ENCODE results near the gene SLC5A8. TPM values are rescaled to one million over a fixed set of nuclear protein-coding genes. Genes with fewer than 3 reads are reported as not detected.

SLC5A8 gene
- total RNA-seq, 1 experiment from 2014 or later = not detected

DNA sequence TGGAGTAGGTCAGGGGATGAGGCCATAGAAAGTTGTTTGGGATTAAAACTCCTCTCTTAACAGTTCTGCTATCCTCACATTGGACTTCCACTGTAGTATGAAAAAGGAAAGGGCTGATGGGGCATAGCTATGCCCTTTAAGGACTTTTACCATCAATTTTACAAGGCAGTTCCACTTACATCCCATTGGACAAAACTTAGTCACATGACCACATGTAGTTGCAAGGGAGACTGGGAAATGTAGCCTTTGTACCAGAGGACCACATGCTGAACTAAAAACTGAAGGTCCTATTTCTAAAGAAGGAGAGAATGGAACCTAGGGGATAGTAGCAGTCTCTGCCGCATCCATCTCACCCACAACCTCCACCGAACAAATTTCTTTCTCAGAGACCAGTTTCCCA is 6.8 kb upstream of the SLC5A8 start:
- no peak for DNase-seq
- H3F3A ChIP-seq (ENCODE audit: insufficient read depth, low read depth) = no peaks in the 10 kb centered on the region
- no peak overlapping the region for H3K27ac ChIP-seq
- ChIA-PET POLR2A (ENCODE audit: unreplicated experiment) (no interaction called here), CTCF (no interaction called here)
- H4K20me1 ChIP-seq (ENCODE audit: insufficient read depth) = no peaks in the 10 kb centered on the region
- no TSS peak for BruUV-seq (replicated peaks)
- H3K79me2 ChIP-seq (ENCODE audit: low read depth) = no peaks in the 10 kb centered on the region
- H2AFZ ChIP-seq = no peak overlapping the region
- H3K27me3 ChIP-seq (ENCODE audit: insufficient read depth, low read depth) = no peaks in the 10 kb centered on the region
- no peak overlapping the region for H3K4me3 ChIP-seq
- TF ChIP-seq, protein P1, sequence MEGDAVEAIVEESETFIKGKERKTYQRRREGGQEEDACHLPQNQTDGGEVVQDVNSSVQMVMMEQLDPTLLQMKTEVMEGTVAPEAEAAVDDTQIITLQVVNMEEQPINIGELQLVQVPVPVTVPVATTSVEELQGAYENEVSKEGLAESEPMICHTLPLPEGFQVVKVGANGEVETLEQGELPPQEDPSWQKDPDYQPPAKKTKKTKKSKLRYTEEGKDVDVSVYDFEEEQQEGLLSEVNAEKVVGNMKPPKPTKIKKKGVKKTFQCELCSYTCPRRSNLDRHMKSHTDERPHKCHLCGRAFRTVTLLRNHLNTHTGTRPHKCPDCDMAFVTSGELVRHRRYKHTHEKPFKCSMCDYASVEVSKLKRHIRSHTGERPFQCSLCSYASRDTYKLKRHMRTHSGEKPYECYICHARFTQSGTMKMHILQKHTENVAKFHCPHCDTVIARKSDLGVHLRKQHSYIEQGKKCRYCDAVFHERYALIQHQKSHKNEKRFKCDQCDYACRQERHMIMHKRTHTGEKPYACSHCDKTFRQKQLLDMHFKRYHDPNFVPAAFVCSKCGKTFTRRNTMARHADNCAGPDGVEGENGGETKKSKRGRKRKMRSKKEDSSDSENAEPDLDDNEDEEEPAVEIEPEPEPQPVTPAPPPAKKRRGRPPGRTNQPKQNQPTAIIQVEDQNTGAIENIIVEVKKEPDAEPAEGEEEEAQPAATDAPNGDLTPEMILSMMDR (conservative IDR thresholded peaks at IDR 0.05) = no peak
- no peak for TF ChIP-seq EZH2 (IDR thresholded peaks at IDR 0.05; ENCODE audit: low read depth)
- intact Hi-C loops (cut with micrococcal nuclease; ENCODE audit: unreplicated experiment) = no loop called here
- H3K4me2 ChIP-seq = no peak overlapping the region
- no peaks in the 10 kb centered on the region for H3K9me2 ChIP-seq (ENCODE audit: insufficient read depth)
- H3K36me3 ChIP-seq (ENCODE audit: low read depth) = no peaks in the 10 kb centered on the region
- H3K4me1 ChIP-seq (replicated peaks; ENCODE audit: insufficient read depth) = no peaks in the 10 kb centered on the region
- H3K9me3 ChIP-seq (ENCODE audit: insufficient read depth, low read depth) = no peaks in the 10 kb centered on the region

DNA sequence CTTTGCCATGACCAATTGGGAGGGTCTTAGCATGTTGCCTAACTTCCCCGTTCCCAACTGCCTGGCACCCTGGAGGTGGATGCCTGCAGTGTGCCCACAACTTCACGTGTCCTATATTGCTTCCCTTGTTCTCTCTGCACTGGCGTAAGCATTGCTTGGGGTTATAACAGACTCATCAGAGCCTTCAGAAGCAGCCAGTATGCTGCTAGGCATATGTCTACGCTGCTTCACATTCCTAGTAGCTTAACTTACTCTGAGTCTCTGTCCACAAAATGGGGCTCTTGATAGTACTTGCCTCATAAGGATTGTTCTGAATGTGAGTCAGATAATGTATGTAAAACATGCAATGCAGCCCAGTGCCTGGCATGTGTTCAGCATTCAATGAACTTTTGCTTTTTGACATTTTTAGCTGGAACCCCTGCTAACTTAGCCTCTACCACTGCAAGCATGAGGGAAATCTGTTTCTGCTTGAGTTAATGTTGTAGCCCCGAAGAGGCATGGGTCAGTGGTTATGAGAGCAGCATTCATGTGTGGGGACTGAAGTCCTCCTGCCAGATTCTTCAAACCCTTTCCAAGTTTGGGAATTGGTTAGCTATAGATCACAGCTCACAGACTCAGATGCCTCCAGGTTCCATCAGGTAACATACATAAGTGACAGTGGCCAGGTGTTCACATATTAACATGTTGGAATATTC is 2.8 kb downstream of the SLC5A8 start:
- Histone ChIP-seq H4K20me1 (ENCODE audit: insufficient read depth) (no peaks in the 10 kb centered on the region), H3K9me2 (ENCODE audit: insufficient read depth) (no peaks in the 10 kb centered on the region), H3K27me3 (ENCODE audit: insufficient read depth, low read depth) (peaks cover 14% of the 10 kb centered on the region), H3K4me3 (no peak overlapping the region), H3K9me3 (ENCODE audit: insufficient read depth, low read depth) (no peaks in the 10 kb centered on the region), H3F3A (ENCODE audit: insufficient read depth, low read depth) (no peaks in the 10 kb centered on the region), H3K79me2 (ENCODE audit: low read depth) (no peaks in the 10 kb centered on the region), H3K27ac (no peak overlapping the region), H3K36me3 (ENCODE audit: low read depth) (no peaks in the 10 kb centered on the region), H2AFZ (no peak overlapping the region), H3K4me2 (no peak overlapping the region), H3K4me1 (replicated peaks; ENCODE audit: insufficient read depth) (no peaks in the 10 kb centered on the region)
- no peak for DNase-seq
- CTCF ChIA-PET = no interaction called here
- BruUV-seq (replicated peaks) = no TSS peak
- intact Hi-C loops (cut with micrococcal nuclease; ENCODE audit: unreplicated experiment) = no loop called here
- TF ChIP-seq, protein P1 (conservative IDR thresholded peaks at IDR 0.05) = no peak
- TF ChIP-seq EZH2 (IDR thresholded peaks at IDR 0.05; ENCODE audit: low read depth) = no peak
- POLR2A ChIA-PET (ENCODE audit: unreplicated experiment) = no interaction called here

DNA sequence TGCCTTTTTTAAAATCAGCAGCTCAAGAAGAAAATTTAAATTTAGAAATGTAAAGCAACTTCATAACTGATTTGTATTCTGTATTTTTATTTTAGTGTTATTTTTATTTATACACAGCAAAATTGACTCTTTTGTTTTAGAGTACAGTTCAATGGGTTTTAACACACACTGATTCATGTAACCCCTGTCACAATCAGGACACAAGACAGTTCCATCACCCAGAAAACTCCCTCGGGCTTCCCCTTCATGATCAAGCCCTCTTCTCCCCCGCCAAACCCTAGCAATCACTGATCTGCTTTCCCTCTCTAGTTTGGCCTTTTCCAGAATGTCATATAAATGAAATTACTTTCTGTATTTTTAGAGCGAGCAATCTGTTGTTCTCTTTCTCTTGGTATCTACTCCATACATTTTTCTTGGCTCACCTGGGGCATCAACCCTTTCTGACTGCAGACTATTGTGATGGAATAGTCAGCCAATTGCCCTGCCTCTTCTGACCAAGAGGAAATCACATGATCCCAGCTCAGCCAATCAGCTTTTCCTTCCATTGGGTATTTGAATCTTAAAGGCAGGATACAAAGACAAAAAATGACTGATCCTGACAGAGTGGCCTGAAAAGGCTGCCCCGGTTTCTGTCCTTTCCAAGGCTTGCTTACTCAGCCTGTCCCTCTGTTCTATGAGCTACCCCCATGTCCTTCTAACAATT is 5.3 kb downstream of the SLC5A8 start:
- H3K9me2 ChIP-seq (ENCODE audit: insufficient read depth) = no peaks in the 10 kb centered on the region
- intact Hi-C loops (cut with micrococcal nuclease; ENCODE audit: unreplicated experiment) = no loop called here
- H3K4me2 ChIP-seq = no peak overlapping the region
- no peak overlapping the region for H3K4me3 ChIP-seq
- no peaks in the 10 kb centered on the region for H3K79me2 ChIP-seq (ENCODE audit: low read depth)
- ChIA-PET POLR2A (ENCODE audit: unreplicated experiment) (no interaction called here), CTCF (no interaction called here)
- peaks cover 24% of the 10 kb centered on the region; the same call in 1 of the 2 replicates for H3K27me3 ChIP-seq (ENCODE audit: insufficient read depth, low read depth)
- BruUV-seq (replicated peaks) = no TSS peak
- DNase-seq = no peak
- no peaks in the 10 kb centered on the region for H3K36me3 ChIP-seq (ENCODE audit: low read depth)
- no peaks in the 10 kb centered on the region for H3F3A ChIP-seq (ENCODE audit: insufficient read depth, low read depth)
- no peak overlapping the region for H3K27ac ChIP-seq
- no peak for TF ChIP-seq EZH2 (IDR thresholded peaks at IDR 0.05; ENCODE audit: low read depth)
- TF ChIP-seq, protein P1 (conservative IDR thresholded peaks at IDR 0.05) = no peak
- H3K9me3 ChIP-seq (ENCODE audit: insufficient read depth, low read depth) = no peaks in the 10 kb centered on the region
- no peak overlapping the region for H2AFZ ChIP-seq
- H3K4me1 ChIP-seq (replicated peaks; ENCODE audit: insufficient read depth) = no peaks in the 10 kb centered on the region
- H4K20me1 ChIP-seq (ENCODE audit: insufficient read depth) = no peaks in the 10 kb centered on the region

Measured in PC-9 (cell line).